GM19438 (cell line): Measurements from ENCODE around the gene COL18A1.

Experiments used
- ATAC-seq: cut with Tn5 transposase; IDR thresholded peaks from one replicate; pipeline ENCODE4 v1.9.1; 2021; ENCODE audit warnings: low read depth; ENCODE audit not compliant: unreplicated experiment

Gene COL18A1

GRCh38 chr21:45562402-45562801 is 157.4 kb downstream of the COL18A1 start:
- ATAC-seq, result no peak

GRCh38 chr21:45562965-45563364 is 158.0 kb downstream of the COL18A1 start:
- ATAC-seq, result no peak
